DOHH2 (cell line): Measurements from ENCODE around the gene APOE.
"Not testable (repeated sequence)": the region's sequence is repeated elsewhere in the genome, so short reads cannot be mapped to it uniquely, and the experiment has no call there.

Experiments used
- EZH2phosphoT487 ChIP-seq: fragments of 200-600 bp; sonication (generic); IDR thresholded peaks from 2 replicates; pipeline ENCODE4 v1.6.1; 2017; ENCODE audit warnings: borderline replicate concordance, mild to moderate bottlenecking, antibody characterized with exemption, low read length, moderate library complexity, mixed read lengths
- TF ChIP-seq, protein P1 (sequence below): fragments of 200-600 bp; sonication (generic); IDR thresholded peaks from one replicate; pipeline ENCODE4 v1.5.1; 2014; ENCODE audit warnings: antibody characterized with exemption, mild to moderate bottlenecking, low read depth, low read length; ENCODE audit not compliant: poor library complexity, severe bottlenecking

DNA sequence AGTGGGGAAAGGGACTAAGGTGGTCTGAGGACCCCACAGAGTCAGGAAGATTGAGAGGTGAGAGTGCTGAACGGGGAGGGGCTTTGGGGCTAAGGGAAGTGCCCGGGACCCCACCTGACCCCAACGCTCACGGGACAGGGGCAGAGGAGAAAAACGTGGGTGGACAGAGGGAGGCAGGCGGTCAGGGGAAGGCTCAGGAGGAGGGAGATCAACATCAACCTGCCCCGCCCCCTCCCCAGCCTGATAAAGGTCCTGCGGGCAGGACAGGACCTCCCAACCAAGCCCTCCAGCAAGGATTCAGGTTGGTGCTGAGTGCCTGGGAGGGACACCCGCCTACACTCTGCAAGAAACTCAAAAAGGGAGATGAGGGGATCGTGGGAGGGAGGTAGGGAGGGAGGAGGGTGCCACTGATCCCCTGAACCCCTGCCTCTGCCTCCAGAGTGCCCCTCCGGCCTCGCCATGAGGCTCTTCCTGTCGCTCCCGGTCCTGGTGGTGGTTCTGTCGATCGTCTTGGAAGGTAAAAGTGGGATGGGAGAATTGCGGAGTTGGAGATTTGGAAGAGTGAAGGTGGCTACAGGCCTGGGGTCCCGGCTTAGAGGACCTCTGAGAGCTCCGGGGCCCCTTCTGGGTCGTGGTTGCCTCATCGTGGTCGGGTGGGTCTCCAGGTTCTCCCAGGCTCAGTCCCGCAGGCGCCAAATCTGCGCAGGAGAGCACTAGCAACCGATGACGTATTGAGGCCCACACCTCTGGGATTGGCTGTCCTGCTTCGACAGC is 9.0 kb downstream of the APOE start, which contains the start of gene APOC1:
- TF ChIP-seq, protein P1, sequence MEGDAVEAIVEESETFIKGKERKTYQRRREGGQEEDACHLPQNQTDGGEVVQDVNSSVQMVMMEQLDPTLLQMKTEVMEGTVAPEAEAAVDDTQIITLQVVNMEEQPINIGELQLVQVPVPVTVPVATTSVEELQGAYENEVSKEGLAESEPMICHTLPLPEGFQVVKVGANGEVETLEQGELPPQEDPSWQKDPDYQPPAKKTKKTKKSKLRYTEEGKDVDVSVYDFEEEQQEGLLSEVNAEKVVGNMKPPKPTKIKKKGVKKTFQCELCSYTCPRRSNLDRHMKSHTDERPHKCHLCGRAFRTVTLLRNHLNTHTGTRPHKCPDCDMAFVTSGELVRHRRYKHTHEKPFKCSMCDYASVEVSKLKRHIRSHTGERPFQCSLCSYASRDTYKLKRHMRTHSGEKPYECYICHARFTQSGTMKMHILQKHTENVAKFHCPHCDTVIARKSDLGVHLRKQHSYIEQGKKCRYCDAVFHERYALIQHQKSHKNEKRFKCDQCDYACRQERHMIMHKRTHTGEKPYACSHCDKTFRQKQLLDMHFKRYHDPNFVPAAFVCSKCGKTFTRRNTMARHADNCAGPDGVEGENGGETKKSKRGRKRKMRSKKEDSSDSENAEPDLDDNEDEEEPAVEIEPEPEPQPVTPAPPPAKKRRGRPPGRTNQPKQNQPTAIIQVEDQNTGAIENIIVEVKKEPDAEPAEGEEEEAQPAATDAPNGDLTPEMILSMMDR: not testable (repeated sequence)
- not testable (repeated sequence) for TF ChIP-seq EZH2phosphoT487
